Measurements from ENCODE around the gene DEXI.

DEXI gene

GRCh38 chr16:10942352-10943063, at the start of gene DEXI:
Gene DEXI (minus strand): TSS chr16:10942468. CDS start chr16:10942005, 463 bp downstream.
- peak; percentile 93 for DNase-seq (ENCODE audit: low spot score)

DNA sequence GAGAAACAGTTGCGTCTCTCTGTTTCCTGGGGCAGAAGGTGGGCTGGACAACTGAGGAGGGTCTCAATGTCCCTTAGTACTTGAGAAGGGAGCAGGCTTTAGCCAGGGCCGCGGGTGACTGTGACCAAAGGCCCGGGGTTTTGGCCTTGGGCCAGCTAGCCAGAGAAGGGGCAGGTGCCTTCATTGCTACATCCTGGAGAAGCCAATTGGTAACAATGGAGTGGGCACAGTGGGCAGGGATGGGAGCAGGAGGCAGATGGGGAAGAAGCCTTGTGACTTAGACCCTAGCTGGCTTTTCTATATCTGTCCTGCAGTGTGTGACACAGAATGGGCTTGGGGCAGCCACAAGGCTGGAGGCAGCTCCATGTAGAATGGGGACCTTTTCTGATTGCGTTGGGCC, 48.1 kb upstream of the DEXI start:
- no peak for DNase-seq (ENCODE audit: low spot score)

- no peak for DNase-seq (ENCODE audit: low spot score)
Measured at GRCh38 chr16:10989559-10989958, 47.3 kb upstream of the DEXI start.

DNA sequence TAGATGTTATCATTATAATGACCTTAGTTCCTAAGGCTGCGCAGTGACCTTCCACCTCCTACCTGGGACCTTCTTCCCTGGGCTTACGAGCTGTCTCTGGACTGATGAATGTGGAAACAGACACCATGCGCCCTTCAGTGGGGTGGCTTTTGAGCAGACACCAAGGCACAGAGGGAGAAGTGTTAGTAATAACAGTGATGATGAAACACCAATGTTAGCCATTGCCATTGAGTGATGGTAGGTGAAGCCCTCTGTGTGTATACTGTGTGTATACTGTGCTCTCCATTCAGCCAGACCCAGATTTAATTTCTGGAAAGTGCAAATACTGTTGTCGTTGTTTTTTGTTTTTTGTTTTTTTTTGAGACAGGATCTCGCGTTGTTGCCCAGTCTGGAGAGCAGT, 46.6 kb upstream of the DEXI start:
- no peak for DNase-seq (ENCODE audit: low spot score)

- peak; percentile 52 for DNase-seq (ENCODE audit: low spot score)
Measured at GRCh38 chr16:10988164-10988803, 46.0 kb upstream of the DEXI start.

DNA sequence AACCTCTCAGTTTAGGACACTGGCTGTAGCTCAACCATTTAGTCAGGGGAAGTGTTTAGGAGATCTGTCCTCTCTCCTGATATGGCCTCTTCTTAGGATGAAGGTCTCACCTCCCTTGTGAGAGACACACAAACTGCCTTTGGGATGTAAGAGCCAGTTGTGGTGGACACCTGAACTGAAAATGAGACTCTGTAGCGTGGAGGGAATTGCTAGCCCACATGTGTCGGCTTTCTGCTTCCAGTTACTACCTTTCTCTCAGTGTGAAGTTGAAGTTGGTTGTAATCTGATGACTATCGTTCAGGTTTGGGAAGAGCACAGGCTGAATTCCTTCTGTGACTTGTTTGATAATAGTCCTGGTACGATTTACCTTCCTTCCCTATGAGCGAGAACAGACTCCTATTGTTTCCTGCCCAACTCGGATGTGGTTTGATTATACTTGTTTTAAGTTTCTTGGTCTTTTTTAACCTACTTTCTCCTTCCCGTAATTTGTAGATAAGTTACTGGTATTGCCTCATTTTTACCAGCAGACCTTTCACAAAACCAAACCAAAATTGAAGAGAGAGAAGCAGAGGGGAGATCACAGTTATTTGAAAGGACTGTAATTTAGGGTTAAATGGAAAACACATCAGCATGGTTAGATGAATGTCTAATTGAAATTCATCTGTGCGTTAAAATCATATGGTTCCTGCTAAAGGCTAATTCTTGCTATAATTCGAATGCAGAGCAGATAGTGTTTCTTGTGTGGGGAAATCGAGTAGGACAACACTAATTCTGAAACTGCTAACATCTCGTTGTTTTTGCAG, 45.3 kb upstream of the DEXI start:
- peak; percentile 47 for DNase-seq (ENCODE audit: low spot score)

- no peak for DNase-seq (ENCODE audit: low spot score)
Measured at GRCh38 chr16:10984509-10984908, 42.2 kb upstream of the DEXI start.

- peak; percentile 17 for DNase-seq (ENCODE audit: low spot score)
Measured at GRCh38 chr16:10983159-10983558, 40.9 kb upstream of the DEXI start.

DNA sequence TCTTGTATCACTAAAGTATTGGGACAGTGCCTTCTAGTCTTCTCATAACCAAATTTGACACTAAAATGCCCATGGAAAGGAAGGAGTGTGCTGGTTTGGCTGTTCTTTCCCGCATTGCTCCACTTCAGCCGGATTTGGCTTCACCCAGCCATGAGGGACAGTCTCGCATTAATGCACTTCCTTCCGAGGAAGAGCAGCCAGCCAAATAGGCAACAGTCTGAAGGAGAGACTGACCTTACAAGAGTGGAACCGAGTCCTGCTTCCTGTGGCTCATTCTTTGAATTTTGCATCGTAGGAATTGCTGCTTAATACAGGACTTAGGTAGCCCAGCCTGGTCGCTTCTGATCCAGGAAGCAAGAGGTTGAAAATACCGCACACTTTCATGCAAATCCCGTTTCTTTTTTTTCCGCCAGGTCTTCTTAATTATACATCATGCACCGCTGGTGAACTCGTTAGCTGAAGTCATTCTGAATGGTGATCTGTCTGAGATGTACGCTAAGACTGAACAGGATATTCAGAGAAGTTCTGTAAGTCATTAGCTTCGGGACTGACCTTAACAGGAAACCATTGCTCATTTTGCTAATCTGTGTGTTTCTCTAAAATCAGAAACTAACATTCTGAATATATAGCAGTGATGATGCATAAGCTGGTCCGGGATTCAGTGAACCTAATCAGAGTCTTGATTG, 40.3 kb upstream of the DEXI start:
- DNase-seq (ENCODE audit: low spot score), result no peak

DNA sequence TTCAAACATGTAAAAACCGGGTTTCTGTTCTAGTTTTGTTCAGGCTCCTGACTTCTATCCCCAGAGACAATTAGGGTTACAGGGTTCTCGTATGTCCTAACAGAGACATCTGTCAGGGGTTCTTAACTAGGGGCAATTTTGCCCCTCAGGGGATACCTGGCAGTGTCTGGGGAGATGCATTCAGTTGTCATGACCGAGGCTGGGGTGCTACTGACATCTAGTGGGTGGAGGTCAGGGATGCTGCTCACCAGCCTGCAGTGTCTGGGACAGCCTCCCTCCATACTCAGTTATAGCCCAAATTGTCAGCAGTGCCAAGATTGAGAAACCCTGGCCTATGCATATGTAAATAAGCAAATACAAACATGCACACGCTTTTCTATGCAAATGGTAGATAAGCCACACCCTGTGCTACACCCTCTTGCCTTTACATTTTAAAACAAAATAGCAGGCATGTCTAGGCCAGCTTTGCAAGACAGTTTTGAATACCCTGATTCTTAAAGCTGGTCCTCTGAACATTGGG, 39.5 kb upstream of the DEXI start:
- DNase-seq (ENCODE audit: low spot score), result peak; percentile 22

- DNase-seq (ENCODE audit: low spot score), result no peak
Measured at GRCh38 chr16:10980813-10981212, 38.5 kb upstream of the DEXI start.

GRCh38 chr16:10979717-10980601, 37.7 kb upstream of the DEXI start:
- no peak for DNase-seq (ENCODE audit: low spot score)

GRCh38 chr16:10978871-10979446, 36.7 kb upstream of the DEXI start:
- no peak for DNase-seq (ENCODE audit: low spot score)

GRCh38 chr16:10978124-10978523, 35.9 kb upstream of the DEXI start:
- no peak for DNase-seq (ENCODE audit: low spot score)

- DNase-seq (ENCODE audit: low spot score), result no peak
Measured at GRCh38 chr16:10976634-10977033, 34.4 kb upstream of the DEXI start.

DNA sequence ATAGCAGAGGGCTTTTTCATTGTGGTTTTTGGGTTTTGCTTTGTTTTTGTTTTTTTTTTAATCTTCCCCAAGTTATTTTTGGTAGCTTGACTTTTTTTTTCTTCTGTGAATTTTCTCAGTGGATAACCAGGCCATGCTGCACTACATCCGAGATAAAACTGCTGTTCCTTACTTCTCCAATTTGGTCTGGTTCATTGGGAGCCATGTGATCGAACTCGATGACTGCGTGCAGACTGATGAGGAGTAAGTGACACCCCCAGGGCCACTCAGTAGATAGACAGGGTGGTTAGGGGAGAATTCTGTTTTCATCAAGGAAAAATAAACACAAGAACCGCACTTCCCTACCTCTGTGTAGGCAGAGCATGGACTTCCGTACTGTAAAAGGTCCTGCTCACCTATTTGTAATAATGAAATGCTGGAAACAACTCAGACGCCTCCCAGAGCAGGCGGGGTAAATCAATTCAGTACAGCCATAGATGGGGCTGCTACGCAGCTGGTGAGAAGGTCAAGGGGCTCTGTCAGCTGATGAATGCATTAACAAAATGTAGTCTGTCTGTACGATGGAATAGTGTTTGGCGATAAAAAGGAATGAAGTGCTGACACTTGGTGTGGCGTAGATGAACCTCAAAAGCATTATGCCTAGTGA, 30.7 kb upstream of the DEXI start:
- no peak for DNase-seq (ENCODE audit: low spot score)

- DNase-seq (ENCODE audit: low spot score), result no peak
Measured at GRCh38 chr16:10972108-10972818, 30.0 kb upstream of the DEXI start.

DNA sequence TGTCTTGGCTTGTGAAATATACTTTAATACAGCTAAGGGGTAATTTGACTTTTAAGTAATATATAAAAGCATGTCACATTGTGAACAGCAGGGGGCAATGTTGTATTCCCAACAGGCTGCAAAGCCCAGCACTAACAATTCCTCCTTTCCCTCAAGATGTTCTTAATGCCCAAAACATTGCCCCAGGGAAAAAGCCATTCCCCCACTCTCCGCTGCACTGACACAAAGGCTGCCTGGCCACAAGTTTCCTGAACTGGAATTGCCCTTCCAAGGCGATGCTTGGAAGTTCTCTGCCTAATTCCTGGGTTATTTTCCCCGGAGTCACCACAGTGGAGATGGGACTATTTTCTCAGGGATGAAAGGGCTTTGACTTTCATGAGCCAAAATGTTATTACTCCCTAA, 29.3 kb upstream of the DEXI start:
- DNase-seq (ENCODE audit: low spot score), result peak; percentile 62

DNA sequence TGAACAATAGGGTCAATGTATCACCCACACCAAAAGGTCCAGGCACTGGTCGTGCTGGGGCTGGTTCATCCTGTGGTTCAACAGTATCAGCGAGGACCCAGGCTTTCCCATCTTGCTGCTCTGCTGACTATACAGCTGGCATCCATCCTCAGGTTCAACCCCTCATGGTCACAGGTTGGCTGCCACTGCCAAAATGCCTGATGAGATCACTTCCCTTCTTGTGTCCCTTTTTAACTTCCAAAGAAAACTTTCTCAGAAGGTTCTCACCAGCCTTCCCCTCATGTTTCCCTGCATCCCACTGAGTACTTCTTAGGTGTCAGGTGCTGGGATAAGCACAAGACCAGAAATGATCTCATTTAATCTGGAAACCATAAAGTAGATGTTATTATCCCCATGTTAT, 27.8 kb upstream of the DEXI start:
- DNase-seq (ENCODE audit: low spot score), result no peak

DNA sequence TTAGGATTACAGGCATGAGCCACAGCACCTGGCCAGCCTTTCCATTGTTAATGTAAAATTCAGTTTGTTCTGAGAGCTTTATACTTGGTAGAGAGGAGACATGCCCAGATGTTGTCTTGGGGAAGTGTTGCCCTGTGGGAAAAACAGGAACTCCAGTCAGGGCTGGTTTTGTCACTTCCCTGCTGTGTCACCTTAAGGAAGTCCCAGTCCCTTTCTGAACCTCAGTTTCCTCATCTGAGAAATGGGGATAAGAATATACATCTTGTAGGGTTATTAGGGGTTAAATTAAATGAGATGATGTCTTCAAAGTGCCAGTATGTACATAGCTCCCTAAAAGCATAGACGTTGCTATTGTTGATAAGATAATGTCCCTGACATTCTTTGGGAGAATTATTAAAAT, 27.3 kb upstream of the DEXI start:
- no peak for DNase-seq (ENCODE audit: low spot score)

Measured in CD4-positive, alpha-beta T cell treated with Interleukin-6 at 100 ng/mL for 8 hours (primary cell).